Measurements from ENCODE around the gene GPR176.
"Not testable (repeated sequence)": the region's sequence is repeated elsewhere in the genome, so short reads cannot be mapped to it uniquely, and the experiment has no call there.

Gene GPR176

DNA sequence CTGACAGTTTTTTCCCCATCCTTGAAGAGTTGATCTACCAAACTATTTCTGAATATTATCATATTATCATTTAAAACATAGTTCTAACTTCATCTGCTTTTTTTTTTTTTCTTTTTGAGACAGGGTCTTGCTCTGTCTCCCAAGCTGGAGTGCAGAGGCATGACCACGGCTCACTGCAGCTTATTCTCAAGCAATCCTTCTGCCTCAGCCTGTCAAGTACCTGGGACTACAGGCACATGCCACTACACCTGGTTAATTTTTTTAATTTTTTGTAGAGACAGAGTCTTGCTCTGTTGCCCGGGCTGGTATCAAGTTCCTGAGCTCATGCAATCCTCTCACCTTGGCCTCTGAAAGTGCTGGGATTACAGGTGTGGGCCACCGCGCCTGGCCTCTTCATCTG, 15.2 kb upstream of the GPR176 start:
- DNase-seq: no peak

DNA sequence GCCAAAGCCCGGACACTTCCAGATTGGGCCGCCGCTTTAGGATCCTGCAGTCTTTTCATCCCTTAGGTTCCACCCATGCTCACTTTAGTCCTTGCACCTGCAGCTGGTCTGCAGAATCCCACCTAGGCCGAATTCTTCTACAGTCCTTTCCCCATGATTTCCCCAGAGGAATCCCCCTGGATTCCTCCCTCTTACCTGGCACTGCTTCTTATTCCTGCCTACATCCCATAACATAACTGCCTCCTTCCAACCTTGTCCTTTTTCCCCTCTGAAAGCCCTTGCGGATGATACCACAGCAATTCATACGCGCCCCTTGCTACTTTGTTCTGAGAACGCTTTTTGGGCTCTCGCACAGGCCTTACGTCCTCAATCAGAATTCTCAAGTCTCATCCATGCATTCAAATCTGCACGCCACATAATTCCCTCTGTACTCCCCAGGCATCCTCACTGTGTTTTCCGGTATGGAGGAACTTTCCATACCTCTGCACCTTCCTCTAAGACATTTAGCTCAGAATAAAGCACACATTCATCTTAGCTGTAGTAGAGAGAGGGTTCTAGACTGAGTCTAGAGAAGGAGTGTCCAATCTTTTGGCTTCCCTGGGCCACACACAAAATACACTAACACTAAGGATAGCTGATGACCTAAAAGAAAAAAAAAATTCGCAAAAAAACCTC, 14.5 kb upstream of the GPR176 start:
- DNase-seq: no peak

DNA sequence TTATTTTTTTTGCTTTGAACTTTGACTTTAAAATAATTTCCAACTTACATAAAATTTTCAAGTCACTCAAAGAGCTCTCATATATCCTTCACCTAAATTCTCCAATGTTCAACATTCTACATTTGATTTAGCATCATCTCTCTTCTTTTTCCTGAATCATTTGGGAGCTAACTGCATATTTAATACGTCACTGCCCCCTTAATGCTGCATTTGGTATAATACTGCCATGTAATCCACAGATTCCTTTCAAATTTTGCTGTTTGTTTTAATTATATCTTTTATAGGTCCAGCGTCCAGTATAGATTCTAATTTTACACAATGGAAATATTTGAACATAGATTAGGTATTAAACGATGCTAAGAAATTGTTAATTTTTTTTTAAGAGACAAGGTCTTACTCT, 11.5 kb upstream of the GPR176 start:
- DNase-seq: no peak

DNA sequence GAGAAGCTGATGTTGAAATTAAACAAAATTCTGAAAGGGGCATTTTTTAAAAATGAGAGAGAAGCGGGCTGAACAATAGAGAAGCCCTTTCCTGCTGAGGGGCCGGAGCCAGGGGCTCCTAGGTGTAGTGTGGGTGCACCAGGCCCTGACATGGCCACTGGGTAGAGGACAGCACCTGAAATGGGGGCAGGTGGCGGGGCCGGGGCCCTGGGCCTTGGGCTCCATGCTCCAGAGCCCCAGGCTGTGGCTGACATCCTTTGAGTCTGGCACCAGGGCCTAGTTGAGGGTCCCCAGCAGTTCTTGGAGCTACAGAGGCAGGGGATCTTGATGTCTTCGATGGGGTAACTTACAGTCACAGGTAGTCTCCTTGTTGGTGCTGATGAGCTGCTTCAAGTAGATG, 6.5 kb upstream of the GPR176 start:
- no peak for DNase-seq

DNA sequence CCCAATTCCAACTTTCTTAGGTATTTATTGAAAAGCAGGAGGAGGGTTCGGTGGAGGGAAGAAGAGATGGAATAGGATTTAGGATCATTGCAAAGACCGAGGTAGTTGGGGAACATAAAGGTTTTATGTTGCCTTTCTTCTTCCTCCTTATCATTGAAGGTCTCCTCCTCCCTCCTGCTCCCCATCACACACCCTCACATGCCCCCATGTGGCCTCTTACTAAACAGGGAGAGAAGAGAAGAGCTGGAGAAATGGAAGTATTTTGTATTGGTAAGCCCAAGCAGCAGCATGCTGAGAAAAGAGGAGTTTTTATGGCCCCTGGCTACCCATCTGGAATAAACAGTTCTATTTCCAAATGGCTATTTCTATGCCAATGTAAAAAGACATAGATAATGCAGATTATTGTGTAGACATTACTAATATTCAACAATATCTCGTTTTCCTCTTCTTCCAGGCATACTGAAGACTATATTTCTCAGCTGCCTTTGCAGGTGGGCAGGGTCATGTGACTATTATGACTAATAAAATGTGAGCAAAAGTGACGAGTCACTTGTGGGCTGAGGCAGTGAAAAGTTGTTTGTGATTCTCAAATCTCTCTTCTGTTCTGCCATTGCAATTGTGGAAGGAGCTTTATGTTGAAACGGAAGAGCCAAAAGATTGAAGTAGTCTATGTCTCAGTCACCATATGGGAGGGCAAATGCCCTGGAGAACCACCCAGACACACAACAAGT, 5.2 kb upstream of the GPR176 start:
- DNase-seq: no peak

DNA sequence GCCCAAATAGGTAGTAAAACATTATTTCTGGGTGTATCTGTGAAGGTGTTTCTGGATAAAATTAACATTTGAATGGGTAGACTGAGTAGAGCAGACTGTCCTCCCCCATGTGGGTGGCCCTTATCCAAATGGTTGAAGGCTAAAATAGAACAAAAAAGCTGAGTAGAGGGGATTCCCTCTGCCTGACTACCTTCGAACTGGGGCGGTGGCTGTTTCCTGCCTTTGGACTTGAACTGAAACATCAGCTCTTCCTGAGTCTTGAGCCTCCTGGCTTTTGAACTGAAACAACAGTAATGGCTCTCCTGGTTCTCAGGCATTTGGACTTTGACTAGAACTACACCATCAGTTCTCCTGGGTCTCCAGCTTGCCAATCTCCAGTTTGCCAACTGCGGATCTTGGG, 4.4 kb upstream of the GPR176 start:
- no peak for DNase-seq

DNA sequence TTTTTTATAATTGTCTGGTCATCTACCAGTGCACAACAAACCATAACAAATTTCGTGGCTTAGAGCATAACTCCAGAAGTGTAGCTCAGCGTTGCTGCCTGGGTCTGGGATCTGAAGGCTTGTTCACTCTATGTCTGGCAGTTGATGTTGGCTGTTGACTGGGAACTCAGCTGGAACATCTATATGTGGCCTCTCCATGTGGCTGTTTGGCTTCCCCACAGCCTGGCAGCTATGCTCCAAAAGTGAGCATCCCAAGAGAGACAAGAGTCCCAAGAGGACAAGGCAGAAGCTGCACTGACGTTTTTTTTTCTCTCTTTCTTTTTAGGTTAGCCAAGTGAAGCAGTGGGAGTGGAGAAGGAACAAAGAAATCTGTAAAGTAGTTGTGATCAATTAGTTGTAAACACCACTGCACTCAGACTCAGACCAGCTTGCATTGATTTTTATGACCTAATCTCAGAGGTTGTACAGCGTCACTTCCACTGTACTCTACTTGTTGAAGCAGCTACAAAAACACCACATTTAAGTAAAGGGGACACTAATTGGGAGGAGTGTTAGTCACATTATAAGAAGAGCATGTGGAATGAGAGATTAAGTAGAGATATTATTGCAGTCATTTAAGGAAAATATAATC, 2.5 kb upstream of the GPR176 start:
- peak; percentile 7 for DNase-seq

DNA sequence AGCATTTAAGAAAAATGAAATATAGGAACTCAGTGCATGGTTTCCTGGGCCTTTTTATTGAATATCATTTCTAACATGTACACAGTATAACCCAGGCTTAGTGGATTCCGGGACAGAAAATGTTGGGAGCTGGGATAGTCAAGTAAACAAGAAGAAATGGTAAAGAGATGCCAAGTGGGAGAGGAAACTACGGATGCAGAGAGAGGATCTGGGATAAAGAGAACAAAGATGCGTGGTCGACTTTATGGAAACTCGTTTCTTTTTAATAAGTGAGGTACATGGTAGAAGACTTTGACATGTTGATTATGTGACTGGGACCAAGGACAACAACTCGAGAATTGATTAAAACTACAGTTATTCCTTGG, 1.2 kb upstream of the GPR176 start:
- no peak for DNase-seq

DNA sequence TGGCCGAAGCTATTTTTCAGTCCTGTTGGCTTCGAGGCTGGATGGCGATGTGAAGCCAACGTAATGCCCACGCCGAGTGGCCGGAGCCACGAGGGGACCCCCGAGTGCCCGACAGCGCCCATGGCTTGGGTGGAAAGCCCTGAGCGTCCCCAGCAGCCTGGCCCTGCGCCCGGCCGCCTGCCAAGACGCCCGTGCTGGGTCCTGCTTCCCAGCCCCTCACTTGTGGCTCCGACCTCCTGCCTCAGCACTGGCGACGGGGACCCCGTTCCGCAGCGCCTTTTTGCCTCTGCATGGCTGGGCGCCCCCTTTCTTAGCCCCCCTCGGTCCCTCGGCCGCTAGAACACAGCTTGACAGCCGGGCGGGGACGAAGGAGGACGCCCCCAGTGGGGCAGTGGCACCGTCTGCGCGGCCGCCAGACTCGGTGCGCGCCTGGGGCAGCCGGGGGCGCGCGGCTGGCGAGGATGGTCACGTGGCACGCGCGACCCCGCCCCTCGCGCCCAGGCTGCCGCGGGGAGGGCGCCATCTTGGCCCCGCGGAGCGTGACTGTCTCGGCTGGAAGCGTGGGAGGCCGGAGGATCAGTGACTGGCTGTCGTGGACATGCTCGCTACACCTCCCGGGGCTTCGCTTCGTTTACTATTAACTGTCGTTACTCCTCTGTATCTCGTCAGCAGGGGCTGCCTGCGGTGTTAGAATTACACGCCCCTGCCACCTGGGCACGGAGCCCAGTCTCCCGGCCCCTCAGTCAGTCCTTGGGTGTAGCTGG, 626 bp upstream of the GPR176 start:
- peak; percentile 67 for DNase-seq

DNA sequence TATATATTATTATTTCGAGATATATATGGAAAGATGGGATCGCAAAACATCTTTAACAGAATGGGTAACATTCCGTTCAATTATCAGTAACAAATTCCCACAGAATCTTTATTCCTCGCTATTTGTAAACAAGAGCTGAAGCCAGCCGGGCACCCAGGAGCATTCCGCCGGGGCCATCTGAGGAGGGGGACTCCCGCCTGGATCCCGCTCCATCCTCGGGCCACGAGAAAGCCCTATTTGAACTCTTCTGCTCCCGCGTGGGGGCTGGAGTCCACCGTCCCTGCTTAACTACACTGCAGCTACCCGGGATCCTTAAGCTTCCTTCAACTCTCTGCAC, 687 bp downstream of the GPR176 start:
- DNase-seq: no peak

DNA sequence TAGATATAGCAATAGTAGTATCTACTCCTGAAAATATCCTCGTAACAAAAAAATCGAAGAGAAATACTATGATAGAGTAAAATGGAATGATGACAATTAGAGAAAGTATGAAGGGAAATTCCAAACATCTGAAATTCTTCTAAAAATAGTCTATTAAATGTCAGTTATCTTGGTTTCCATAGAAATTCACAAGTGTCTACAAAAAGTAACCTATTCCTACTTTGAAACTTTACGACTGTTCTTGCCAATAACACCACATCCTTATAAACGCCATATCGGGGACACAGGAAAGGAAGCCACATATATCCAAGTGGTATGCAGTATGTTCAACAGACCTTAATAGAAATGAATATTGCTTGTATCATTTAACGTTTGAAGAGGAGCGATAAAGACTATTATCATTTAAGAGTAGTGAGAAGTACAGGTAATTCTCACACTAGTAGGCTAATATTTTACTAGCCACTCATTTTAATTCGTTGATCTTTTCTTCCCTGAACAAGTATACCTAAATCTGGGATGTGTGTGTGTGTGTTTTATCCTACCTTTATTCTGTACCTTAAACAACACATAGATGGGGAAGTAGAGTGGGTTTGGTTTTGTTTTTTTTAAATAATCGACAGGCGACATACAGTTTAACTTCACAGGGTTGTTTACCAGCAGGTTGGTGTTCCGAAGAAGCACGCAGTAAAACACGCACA, 1.2 kb downstream of the GPR176 start:
- no peak for DNase-seq

DNA sequence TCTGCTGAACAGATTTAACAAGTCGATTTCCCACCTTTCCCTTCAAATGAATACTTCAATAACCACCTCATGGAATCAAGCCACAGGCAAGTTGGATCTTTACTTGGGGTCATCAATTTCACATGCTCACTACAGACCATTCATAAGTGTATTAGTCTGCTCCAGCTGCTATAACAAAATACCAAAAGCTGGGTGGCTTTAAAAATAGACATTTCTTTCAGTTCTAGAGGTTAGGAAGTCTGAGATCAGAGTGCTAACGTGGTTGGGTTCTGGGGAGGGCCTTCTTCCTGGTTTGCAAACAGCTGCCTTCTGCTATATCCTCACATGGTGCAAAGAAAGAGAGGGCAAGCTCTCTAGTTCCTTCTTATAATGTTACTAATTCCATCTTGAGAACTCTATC, 5.1 kb downstream of the GPR176 start:
- no peak for DNase-seq

DNA sequence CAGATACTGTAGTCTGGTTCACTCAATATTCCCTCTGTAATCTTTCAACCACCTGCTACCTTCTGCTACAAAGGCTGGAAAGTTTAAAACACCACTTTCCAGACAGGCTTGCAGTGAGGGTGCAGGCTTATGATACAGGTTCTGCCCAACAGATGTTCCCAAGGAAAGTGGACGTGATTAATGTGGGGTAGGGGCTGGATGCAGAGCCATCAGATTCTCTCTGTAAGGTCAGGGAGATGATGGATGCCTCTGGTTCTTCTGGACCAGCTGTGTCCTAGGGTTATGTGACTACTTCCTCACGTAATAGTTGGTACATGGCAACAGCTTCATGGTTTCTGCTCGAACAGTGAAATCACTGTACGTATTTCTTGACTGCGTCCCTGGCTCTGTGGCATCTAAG, 11.1 kb downstream of the GPR176 start:
- DNase-seq: no peak

DNA sequence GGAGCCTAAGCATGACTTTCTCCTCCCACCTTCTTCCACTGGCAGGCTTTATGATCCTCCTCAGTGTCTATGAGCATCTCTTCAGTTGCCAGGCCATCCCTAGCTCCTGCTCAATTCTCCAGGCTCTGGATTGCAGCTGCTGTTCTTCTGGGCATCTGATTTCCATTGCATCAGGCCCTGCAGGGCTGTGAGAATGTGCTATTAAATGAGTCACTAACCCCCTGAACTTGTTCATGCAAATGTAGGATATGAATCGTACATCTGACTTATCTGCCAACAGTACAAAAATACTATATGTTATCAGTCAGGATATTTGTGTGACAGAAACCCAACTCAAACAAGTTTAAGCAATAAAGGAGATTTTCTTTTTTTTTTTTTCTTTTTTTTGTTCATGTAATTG, 11.9 kb downstream of the GPR176 start:
- no peak for DNase-seq

DNA sequence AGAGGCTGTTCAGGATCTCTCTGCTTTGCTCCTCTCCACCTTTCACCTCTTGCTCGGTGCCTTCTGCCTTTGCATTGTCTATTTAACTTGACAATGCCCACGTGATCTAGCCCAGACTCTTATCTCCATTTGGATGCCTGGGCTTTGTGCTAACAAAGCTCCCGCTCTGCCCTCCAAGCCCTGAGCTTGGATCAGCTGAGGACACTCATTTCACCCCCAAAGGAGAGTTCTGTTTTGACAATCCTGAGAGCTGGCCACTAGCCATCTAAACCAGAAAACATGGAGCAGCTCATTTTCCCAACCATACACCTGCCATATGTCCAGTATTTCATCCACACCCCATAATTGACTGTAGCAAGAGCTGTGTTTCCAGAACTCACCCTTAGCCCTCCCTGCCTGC, 12.8 kb downstream of the GPR176 start:
- DNase-seq: peak; percentile 44

DNA sequence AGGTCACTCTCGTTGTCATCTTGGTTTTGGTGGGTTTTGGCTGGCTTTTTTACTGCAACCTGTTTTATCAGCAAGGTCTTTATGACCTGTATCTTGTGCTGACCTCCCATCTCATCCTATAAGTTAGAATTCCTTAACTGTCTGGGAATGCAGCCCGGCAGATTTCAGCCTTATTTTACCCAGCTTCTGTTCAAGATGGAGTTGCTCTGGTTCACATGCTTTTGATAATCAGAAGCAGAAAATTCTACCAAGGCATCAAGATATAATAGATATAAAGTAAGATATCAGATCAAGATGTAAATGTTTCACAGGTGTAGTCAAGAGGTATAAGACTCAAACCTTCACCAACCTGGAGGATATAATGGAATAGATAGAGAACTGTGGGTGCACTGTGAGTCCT, 16.0 kb downstream of the GPR176 start:
- DNase-seq: no peak

DNA sequence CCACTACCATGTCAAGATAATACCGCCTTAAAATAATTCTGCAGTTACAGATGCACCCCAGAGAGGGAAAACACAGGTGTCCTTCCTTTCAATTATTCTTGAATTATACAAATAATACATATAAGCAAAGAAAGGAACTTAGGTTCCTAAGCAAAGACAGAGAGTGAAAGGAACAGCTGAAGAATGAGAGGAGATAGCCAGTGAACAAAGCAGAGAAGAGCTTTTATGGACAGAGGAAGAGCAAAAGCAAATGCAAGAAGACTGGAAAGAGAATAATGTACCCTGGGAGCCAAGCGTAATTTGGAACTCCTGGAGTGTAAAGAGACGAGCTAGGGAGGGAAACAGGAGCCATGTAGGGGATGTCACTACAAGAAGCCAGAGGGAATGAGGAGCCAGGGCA, 21.7 kb downstream of the GPR176 start:
- DNase-seq: no peak

DNA sequence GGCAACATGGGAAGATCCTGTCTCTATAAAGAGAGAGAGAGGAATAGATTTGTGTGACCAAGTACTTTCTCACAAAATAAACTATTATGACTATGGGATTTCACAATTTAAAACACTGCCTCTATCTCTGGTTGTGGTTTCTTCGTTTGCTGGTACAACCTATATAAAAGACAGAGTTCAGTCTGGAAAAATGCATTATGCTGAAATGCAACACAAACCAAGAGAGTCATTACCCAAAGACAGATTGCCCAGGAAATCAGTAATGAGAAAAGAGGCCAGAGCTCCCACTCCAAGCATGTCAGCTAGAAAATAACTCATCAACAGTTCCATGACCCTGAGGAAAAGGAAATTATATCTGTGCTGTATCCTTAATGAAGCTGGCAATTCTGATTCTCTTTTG, 23.2 kb downstream of the GPR176 start:
- no peak for DNase-seq

DNA sequence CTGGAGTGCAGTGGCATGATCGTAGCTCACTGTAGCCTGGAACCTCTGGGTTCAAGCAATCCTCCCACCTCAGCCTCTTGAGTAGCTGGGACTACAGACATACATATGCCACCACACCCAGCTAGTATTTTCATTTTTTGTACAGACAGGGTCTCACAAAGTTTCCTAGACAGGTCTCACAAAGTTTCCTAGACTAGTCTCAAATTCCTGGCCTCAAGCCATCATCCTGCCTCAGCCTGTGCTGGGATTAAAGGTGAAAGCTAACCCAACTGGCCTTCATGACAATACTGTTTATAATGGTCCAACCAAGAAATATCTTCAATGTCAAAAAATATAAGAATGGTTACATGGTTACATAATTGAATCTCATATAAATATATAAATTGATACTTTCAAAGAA, 24.0 kb downstream of the GPR176 start:
- no peak for DNase-seq

DNA sequence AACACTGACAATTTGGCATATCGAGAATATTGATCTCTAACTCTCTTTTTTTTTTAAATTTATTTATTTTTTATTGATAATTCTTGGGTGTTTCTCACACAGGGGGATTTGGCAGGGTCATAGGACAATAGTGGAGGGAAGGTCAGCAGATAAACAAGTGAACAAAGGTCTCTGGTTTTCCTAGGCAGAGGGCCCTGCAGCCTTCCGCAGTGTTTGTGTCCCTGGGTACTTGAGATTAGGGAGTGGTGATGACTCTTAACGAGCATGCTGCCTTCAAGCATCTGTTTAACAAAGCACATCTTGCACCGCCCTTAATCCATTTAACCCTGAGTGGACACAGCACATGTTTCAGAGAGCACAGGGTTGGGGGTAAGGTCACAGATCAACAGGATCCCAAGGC, 27.0 kb downstream of the GPR176 start:
- DNase-seq: not testable (repeated sequence)

DNA sequence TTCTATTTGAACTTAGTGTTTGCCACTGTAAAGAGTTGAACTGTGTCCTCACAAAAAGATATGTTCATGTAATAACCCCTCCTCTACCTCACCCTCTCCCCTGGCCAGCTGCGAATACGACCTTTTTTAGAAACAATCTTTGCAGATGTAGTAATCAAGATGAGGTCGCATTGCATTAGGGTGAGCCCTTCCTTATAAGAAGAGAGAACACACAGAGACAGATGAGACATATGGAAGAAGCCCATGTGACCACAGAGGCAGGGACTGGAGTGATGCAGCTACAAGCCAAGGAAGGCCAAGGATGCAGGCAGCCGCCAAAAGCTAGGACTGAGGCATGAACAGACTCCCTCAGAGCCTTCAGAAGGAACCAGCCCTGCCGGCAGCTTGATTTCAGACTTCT, 27.6 kb downstream of the GPR176 start:
- no peak for DNase-seq

DNA sequence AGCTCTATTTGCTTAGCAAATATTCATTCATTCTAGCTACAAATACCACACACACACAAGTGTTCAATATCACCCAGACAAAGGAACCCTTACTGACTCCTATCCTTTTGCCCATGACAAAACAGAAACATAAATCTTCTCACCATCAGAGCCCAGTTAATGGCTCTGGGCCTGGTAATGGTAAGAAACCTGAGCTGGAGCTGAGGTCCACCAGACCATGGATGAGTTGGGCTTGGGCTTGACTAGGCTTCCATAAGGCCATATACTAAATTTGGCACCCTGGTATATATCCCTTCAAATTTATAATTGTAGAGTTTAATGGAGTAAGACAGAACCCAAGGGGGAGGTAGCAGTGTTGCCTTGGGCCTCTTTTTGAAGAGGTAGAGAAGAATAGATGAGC, 29.4 kb downstream of the GPR176 start:
- DNase-seq: no peak

DNA sequence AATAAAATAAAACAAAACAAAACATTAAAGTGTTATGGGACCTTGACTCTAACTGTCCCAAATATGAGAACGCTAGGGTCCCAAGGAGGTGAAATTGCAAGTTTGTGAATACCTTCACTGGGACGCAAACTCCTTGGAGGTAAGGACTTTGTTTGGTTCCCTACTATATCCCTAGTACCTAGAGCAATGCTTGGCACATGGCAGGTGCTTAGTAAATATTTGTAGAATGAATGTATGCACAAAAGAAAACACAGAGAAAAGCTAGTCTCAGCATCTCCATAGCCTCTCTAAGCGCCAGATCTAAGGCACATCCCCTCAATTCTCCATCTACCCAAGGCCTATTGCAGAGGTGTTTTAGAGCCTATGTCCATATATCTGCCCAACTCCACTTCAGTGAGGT, 30.5 kb downstream of the GPR176 start:
- no peak for DNase-seq
